ENCODE results near the gene HIF3A.

GRCh38 chr19:46373491-46374359, 76.9 kb downstream of the HIF3A start:
- TF ChIP-seq CTCF (IDR thresholded peaks at IDR 0.05) = peak in 3 of 6 experiments; percentile 6 to 24 (median 6)
- no peak for TF ChIP-seq POLR2A (IDR thresholded peaks at IDR 0.05)

Data from esophagus squamous epithelium (tissue), 4 donors.